T-cell (primary cell): ENCODE data around the gene FBXL4. TPM values are rescaled to one million over a fixed set of nuclear protein-coding genes. Genes with fewer than 3 reads are reported as not detected.

Experiments
- ATAC-seq, 4 experiments: fragments of 200-7000 bp in 3 of 4; fragments of 150-1000 bp in 1 of 4; cut with Tn5 transposase; replicated peaks in 1 of 4; 1 replicate in 3 of 4; 2 replicates in 1 of 4; pipeline ENCODE4 v1.10.0; 2021; ENCODE audit warnings: moderate library complexity in 3 of 4, mild to moderate bottlenecking in 2 of 4, moderate number of reproducible peaks in 1 of 4
- CTCF ChIA-PET, 2 donors: fragments of 300-600 bp; sonication (Branson Sonifier 250); formaldehyde crosslinking; loops; one replicate each; lab custom pipeline; 2022; ENCODE audit warnings: antibody characterized with exemption in 2 of 2; lab: Charles Lee
- POLR2A ChIA-PET, 2 donors: fragments of 300-600 bp; sonication (Branson Sonifier 250); formaldehyde crosslinking; loops; one replicate each; lab custom pipeline; 2022; ENCODE audit warnings: antibody characterized with exemption in 2 of 2; lab: Charles Lee
- DNase-seq, 35 experiments: peaks; one replicate each; pipeline versions ENCODE4 v3.0.0 to v3.0.0-alpha.2; 2013 to 2023
- H3K27ac ChIP-seq: one replicate; pipeline ENCODE4 v1.5.1; 2013; ENCODE audit warnings: low read length
- H3K27me3 ChIP-seq, 2 experiments: replicated peaks in 1 of 2; 1 replicate in 1 of 2; 2 replicates in 1 of 2; pipeline versions ENCODE4 v1.6.1 to v1.7.0; 2013; ENCODE audit warnings: low read length in 1 of 2, mixed read lengths in 1 of 2; ENCODE audit not compliant: control insufficient read depth in 2 of 2, insufficient read depth in 2 of 2; ENCODE audit errors: extremely low read depth in 1 of 2
- H3K36me3 ChIP-seq, 2 donors: 1 replicate in 1 of 2; 2 replicates in 1 of 2; pipeline versions ENCODE4 v1.6.1 to v1.7.0; 2013; ENCODE audit warnings: low read length in 1 of 2; ENCODE audit not compliant: control insufficient read depth in 2 of 2, insufficient read depth in 1 of 2; ENCODE audit errors: extremely low read depth in 1 of 2
- H3K4me1 ChIP-seq, 2 experiments: 1 replicate in 1 of 2; 2 replicates in 1 of 2; pipeline versions ENCODE4 v1.6.1 to v1.7.0; 2013; ENCODE audit warnings: low read length in 2 of 2, mixed read lengths in 1 of 2; ENCODE audit not compliant: insufficient read depth in 2 of 2, control insufficient read depth in 1 of 2; ENCODE audit errors: extremely low read depth in 1 of 2
- H3K4me3 ChIP-seq, 2 donors: 1 replicate in 1 of 2; 2 replicates in 1 of 2; pipeline versions ENCODE4 v1.5.1 to v1.7.0; 2013; ENCODE audit warnings: mild to moderate bottlenecking in 2 of 2, low read length in 1 of 2, moderate library complexity in 1 of 2; ENCODE audit not compliant: control insufficient read depth in 1 of 2; ENCODE audit errors: extremely low read depth in 1 of 2
- H3K9me3 ChIP-seq: 2 replicates; pipeline ENCODE4 v1.7.0; 2013
- H3K27ac Mint-ChIP-seq, 2 donors: one replicate each; pipeline ENCODE4 v1.8.0; 2020 to 2021; ENCODE audit warnings: mild to moderate bottlenecking in 2 of 2, mixed read lengths in 2 of 2
- H3K27me3 Mint-ChIP-seq, 2 donors: one replicate each; pipeline ENCODE4 v1.8.0; 2021 to 2022; ENCODE audit warnings: mixed read lengths in 2 of 2
- H3K36me3 Mint-ChIP-seq: one replicate; pipeline ENCODE4 v1.8.0; 2021; ENCODE audit warnings: mixed read lengths
- H3K4me1 Mint-ChIP-seq, 3 donors: one replicate each; pipeline ENCODE4 v1.8.0; 2020 to 2022; ENCODE audit warnings: mixed read lengths in 3 of 3, mild to moderate bottlenecking in 1 of 3
- H3K4me3 Mint-ChIP-seq, 3 donors: one replicate each; pipeline ENCODE4 v1.8.0; 2020 to 2022; ENCODE audit warnings: mild to moderate bottlenecking in 3 of 3, mixed read lengths in 3 of 3, moderate library complexity in 3 of 3
- H3K9me3 Mint-ChIP-seq, 3 donors: one replicate each; pipeline ENCODE4 v1.8.0; 2020 to 2022; ENCODE audit warnings: mixed read lengths in 3 of 3
- WGBS: methylation state at CpG from one replicate; pipeline ENCODE4 v1.1.5; 2013; ENCODE audit warnings: missing lambda C conversion rate; ENCODE audit not compliant: insufficient coverage; 5-methylcytosine and 5-hydroxymethylcytosine counted together
- total RNA-seq, 35 experiments: library from RNA in 6 of 35; stranded (reverse) in 6 of 35; fragments of 120-200 nt in 1 of 35; gene quantifications; one replicate each; pipeline versions ENCODE4 v1.2.1 to v1.2.4 and lab custom pipeline; 2013 to 2026

The FBXL4 gene
- total RNA-seq, 5 donors from 2014 or later (not counting 1 experiment from before 2014, with no cell fraction given), result 13.4 to 19.5 (median 15.9) TPM

GRCh38 chr6:98823428-98824161 lies 124.2 kb downstream of the FBXL4 start:
- H3K27ac ChIP-seq, result no peak overlapping the region
- peak overlapping the region in 1 of 2 donors; percentile 8 for H3K27ac Mint-ChIP-seq
- H3K4me3 Mint-ChIP-seq, result peak overlapping the region; percentile 57 to 70 (median 65)
- H3K4me3 ChIP-seq, result peak overlapping the region in 1 of 2 donors; percentile 55
- ATAC-seq, result no peak
- ChIA-PET CTCF (interaction anchor here (0.7 kb wide), 2 partner anchors 218 to 1896 kb away, joined by 3 to 6 read pairs; no protein-coding TSS in a partner anchor), POLR2A (no interaction called here)
- H3K36me3 Mint-ChIP-seq, result no peaks in the 10 kb centered on the region
- H3K4me1 Mint-ChIP-seq, result peaks cover 23 to 32% (median 26%) of the 10 kb centered on the region in 3 donors
- peak in 1 of 35 experiments; percentile 2 for DNase-seq
- no peaks in the 10 kb centered on the region for H3K36me3 ChIP-seq
- WGBS, result 0% methylated on average over 1 of the region's 12 CpGs
- no peaks in the 10 kb centered on the region for H3K9me3 ChIP-seq
- H3K27me3 Mint-ChIP-seq, result peaks cover 80 to 83% of the 10 kb centered on the region in 2 donors
- peaks cover 29 to 44% of the 10 kb centered on the region in 2 experiments for H3K27me3 ChIP-seq
- peaks cover 0 to 1% (median 0%) of the 10 kb centered on the region in 3 donors for H3K9me3 Mint-ChIP-seq
- peaks cover 2 to 28% of the 10 kb centered on the region in 2 experiments for H3K4me1 ChIP-seq

GRCh38 chr6:98821756-98822405 lies 125.9 kb downstream of the FBXL4 start:
- H3K27ac Mint-ChIP-seq, result no peak overlapping the region
- H3K9me3 Mint-ChIP-seq, result peaks cover 0 to 4% (median 0%) of the 10 kb centered on the region in 3 donors
- no peaks in the 10 kb centered on the region for H3K36me3 ChIP-seq
- DNase-seq (no peak), ATAC-seq (no peak)
- H3K27me3 ChIP-seq, result peaks cover 21 to 30% of the 10 kb centered on the region in 2 experiments
- H3K4me1 ChIP-seq, result peaks cover 2 to 16% of the 10 kb centered on the region in 2 experiments
- H3K36me3 Mint-ChIP-seq, result no peaks in the 10 kb centered on the region
- WGBS, result no CpG with 5 or more reads among the region's 2 CpGs
- no peaks in the 10 kb centered on the region for H3K9me3 ChIP-seq
- H3K4me3 Mint-ChIP-seq, result no peak overlapping the region
- POLR2A ChIA-PET, result no interaction called here
- CTCF ChIA-PET, result interaction anchor here in 1 of 2 donors (0.9 kb wide), 1 partner anchor 21 kb away, joined by 3 read pairs; no protein-coding TSS in a partner anchor
- no peak overlapping the region for H3K4me3 ChIP-seq
- peaks cover 14 to 23% (median 19%) of the 10 kb centered on the region in 3 donors for H3K4me1 Mint-ChIP-seq
- H3K27ac ChIP-seq, result no peak overlapping the region
- peaks cover 79 to 83% of the 10 kb centered on the region in 2 donors for H3K27me3 Mint-ChIP-seq

Other genes with a start within 250 kb of the FBXL4 start
- not detected for gene POU3F2, start 113.4 kb downstream of the FBXL4 start, total RNA-seq